Right lobe of liver (tissue), 4 donors: ENCODE results near the gene CCT3.

Source experiments
- CTCF ChIP-seq, 4 donors: fragments of 200-600 bp in 3 of 4; fragments of 450-650 bp in 1 of 4; IDR thresholded peaks; one replicate each; pipeline versions ENCODE4 v1.5.1 to v1.8.0; 2016 to 2022; ENCODE audit warnings: antibody characterized with exemption in 4 of 4, mild to moderate bottlenecking in 2 of 4
- POLR2A ChIP-seq: fragments of 450-650 bp; IDR thresholded peaks from one replicate; pipeline ENCODE4 v1.6.1; 2017; ENCODE audit warnings: antibody characterized with exemption, mild to moderate bottlenecking
- donor health status: DM: no; HTN: no; CAD: no.
- donor health status: DM: no; HTN: no; CAD: no.
- donor health status: DM: no; HTN: yes; CAD: no.

GRCh38 chr1:156316909-156317308 lies 21.2 kb downstream of the CCT3 start:
- TF ChIP-seq CTCF (IDR thresholded peaks at IDR 0.05) (no peak), POLR2A (no peak)
